H1 (cell line): ENCODE data around the gene HIP1. TPM values are rescaled to one million over a fixed set of nuclear protein-coding genes. Genes with fewer than 3 reads are reported as not detected.
"Not testable (repeated sequence)": the region's sequence is repeated elsewhere in the genome, so short reads cannot be mapped to it uniquely, and the experiment has no call there.

Source experiments
- CTCF ChIA-PET: fragments of 300-600 bp; sonication (Branson Sonifier 250); formaldehyde crosslinking; loops from one replicate; lab custom pipeline; 2021; ENCODE audit not compliant: partially characterized antibody; lab: Charles Lee
- POLR2A ChIA-PET: fragments of 300-600 bp; sonication (Branson Sonifier 250); formaldehyde crosslinking; loops from one replicate; lab custom pipeline; 2021; ENCODE audit warnings: inconsistent platforms; ENCODE audit not compliant: partially characterized antibody; lab: Charles Lee
- DNase-seq, 2 experiments: peaks; one replicate each; pipeline versions ENCODE4 v3.0.0 to v3.0.0-alpha.2; 2010 to 2022; ENCODE audit warnings: low spot score in 2 of 2, low read depth in 1 of 2, mixed read lengths in 1 of 2
- FAIRE-seq: peaks from 2 replicates; lab custom pipeline; 2011; peaks lifted over from hg19 to GRCh38; lab: Jason Lieb, UNC
- H2AFZ ChIP-seq: 2 replicates; pipeline ENCODE4 v1.8.1; 2012; ENCODE audit warnings: low read length, inconsistent platforms
- H2AK5ac ChIP-seq: 2 replicates; pipeline ENCODE4 v1.6.1; 2013; ENCODE audit warnings: low read depth, low read length
- H2BK120ac ChIP-seq: replicated peaks from 2 replicates; pipeline ENCODE3; 2013; ENCODE audit warnings: low read depth, low read length, inconsistent platforms
- H2BK12ac ChIP-seq: 2 replicates; pipeline ENCODE4 v1.6.1; 2013; ENCODE audit warnings: low read depth, low read length
- H2BK15ac ChIP-seq: 2 replicates; pipeline ENCODE4 v1.6.1; 2013; ENCODE audit warnings: low read length
- H2BK20ac ChIP-seq: 2 replicates; pipeline ENCODE4 v1.6.1; 2013; ENCODE audit warnings: low read length
- H2BK5ac ChIP-seq: 2 replicates; pipeline ENCODE4 v1.6.1; 2013; ENCODE audit warnings: low read depth, low read length
- H3K14ac ChIP-seq: 2 replicates; pipeline ENCODE4 v1.6.1; 2013; ENCODE audit warnings: inconsistent platforms; ENCODE audit not compliant: insufficient read length
- H3K18ac ChIP-seq: 2 replicates; pipeline ENCODE4 v1.6.1; 2013; ENCODE audit warnings: low read length; ENCODE audit errors: extremely low read depth
- H3K23ac ChIP-seq: 2 replicates; pipeline ENCODE4 v1.6.1; 2013; ENCODE audit warnings: inconsistent platforms; ENCODE audit not compliant: insufficient read length
- H3K23me2 ChIP-seq: 2 replicates; pipeline ENCODE4 v1.6.1; 2013; ENCODE audit warnings: low read depth, low read length
- H3K27ac ChIP-seq: 2 replicates; pipeline ENCODE4 v1.6.1; 2011; ENCODE audit warnings: low read depth, low read length, inconsistent platforms
- H3K27me3 ChIP-seq, 4 experiments: replicated peaks in 1 of 4; 1 replicate in 1 of 4; 2 replicates in 3 of 4; pipeline versions ENCODE4 v1.6.1 to v1.8.1; 2011 to 2013; ENCODE audit warnings: low read length in 3 of 4, mild to moderate bottlenecking in 3 of 4, inconsistent platforms in 2 of 4, mixed read lengths in 2 of 4, moderate library complexity in 1 of 4; ENCODE audit not compliant: control insufficient read depth in 3 of 4, insufficient read depth in 3 of 4; ENCODE audit errors: extremely low read depth in 1 of 4
- H3K36me3 ChIP-seq, 4 experiments: 2 replicates each; pipeline versions ENCODE4 v1.6.1 to v1.8.1; 2011 to 2013; ENCODE audit warnings: mild to moderate bottlenecking in 4 of 4, low read length in 3 of 4, moderate library complexity in 2 of 4, control low read depth in 1 of 4, inconsistent platforms in 1 of 4; ENCODE audit not compliant: insufficient read depth in 4 of 4, control insufficient read depth in 2 of 4
- H3K4ac ChIP-seq: replicated peaks from 2 replicates; pipeline ENCODE3; 2013; ENCODE audit warnings: low read length, low read depth, mixed read lengths, inconsistent platforms; ENCODE audit not compliant: insufficient read length
- H3K4me1 ChIP-seq, 4 experiments: replicated peaks in 1 of 4; 1 replicate in 1 of 4; 2 replicates in 3 of 4; pipeline versions ENCODE4 v1.6.1 to v1.8.1; 2011 to 2013; ENCODE audit warnings: low read length in 3 of 4, inconsistent platforms in 2 of 4, mixed read lengths in 1 of 4; ENCODE audit not compliant: insufficient read depth in 4 of 4, control insufficient read depth in 3 of 4
- H3K4me2 ChIP-seq, 2 experiments: 2 replicates each; pipeline versions ENCODE4 v1.6.1 to v1.8.1; 2011 to 2013; ENCODE audit warnings: low read depth in 2 of 2, low read length in 2 of 2, control low read depth in 1 of 2, inconsistent platforms in 1 of 2, mild to moderate bottlenecking in 1 of 2; ENCODE audit not compliant: insufficient read depth in 1 of 2
- H3K4me3 ChIP-seq, 4 experiments: fragments of 200-600, 300-600 bp in 1 of 4; sonication (generic), shearing (Covaris generic), sonication (Bioruptor Twin) in 1 of 4; 2 replicates each; pipeline versions ENCODE4 v1.5.1 to v1.8.1; 2011 to 2016; ENCODE audit warnings: low read length in 4 of 4, low read depth in 3 of 4, control low read depth in 2 of 4, inconsistent platforms in 2 of 4, mild to moderate bottlenecking in 2 of 4, mixed read lengths in 1 of 4, moderate library complexity in 1 of 4; ENCODE audit not compliant: insufficient read depth in 2 of 4; ENCODE audit errors: extremely low read depth in 1 of 4
- H3K56ac ChIP-seq: replicated peaks from 2 replicates; pipeline ENCODE3; 2013; ENCODE audit warnings: low read depth, mild to moderate bottlenecking, mixed read lengths, low read length, inconsistent platforms; ENCODE audit not compliant: insufficient read length
- H3K79me1 ChIP-seq: 2 replicates; pipeline ENCODE4 v1.6.1; 2013; ENCODE audit warnings: low read depth, low read length, control low read depth
- H3K79me2 ChIP-seq, 2 experiments: 2 replicates each; pipeline versions ENCODE4 v1.6.1 to v1.8.1; 2012 to 2013; ENCODE audit warnings: low read length in 2 of 2, mild to moderate bottlenecking in 2 of 2, inconsistent platforms in 1 of 2; ENCODE audit not compliant: insufficient read depth in 2 of 2, control insufficient read depth in 1 of 2
- H3K9ac ChIP-seq, 4 experiments: replicated peaks in 1 of 4; 1 replicate in 1 of 4; 2 replicates in 3 of 4; pipeline versions ENCODE4 v1.6.1 to v1.8.1; 2011 to 2013; ENCODE audit warnings: low read depth in 3 of 4, low read length in 3 of 4, control low read depth in 2 of 4, mild to moderate bottlenecking in 2 of 4, moderate library complexity in 2 of 4, inconsistent platforms in 1 of 4; ENCODE audit errors: extremely low read depth in 1 of 4
- H3K9me3 ChIP-seq, 2 experiments: 2 replicates each; pipeline versions ENCODE4 v1.6.1 to v1.8.1; 2012 to 2013; ENCODE audit warnings: mild to moderate bottlenecking in 2 of 2, moderate library complexity in 2 of 2, control low read depth in 1 of 2, inconsistent platforms in 1 of 2, low read depth in 1 of 2, low read length in 1 of 2, mixed read lengths in 1 of 2; ENCODE audit not compliant: insufficient read depth in 2 of 2
- H4K20me1 ChIP-seq, 2 experiments: replicated peaks in 1 of 2; 2 replicates each; pipeline versions ENCODE3 to v1.8.1; 2011 to 2013; ENCODE audit warnings: inconsistent platforms in 2 of 2, low read length in 2 of 2, mild to moderate bottlenecking in 1 of 2; ENCODE audit not compliant: insufficient read depth in 2 of 2, control insufficient read depth in 1 of 2
- H4K5ac ChIP-seq: 2 replicates; pipeline ENCODE4 v1.6.1; 2013; ENCODE audit warnings: low read length, low read depth, mixed read lengths, inconsistent platforms; ENCODE audit not compliant: insufficient read length
- H4K8ac ChIP-seq: 2 replicates; pipeline ENCODE4 v1.8.0; 2013; ENCODE audit warnings: mild to moderate bottlenecking, moderate library complexity, low read length, inconsistent platforms; ENCODE audit not compliant: insufficient read depth; ENCODE audit errors: extremely low read depth
- H4K91ac ChIP-seq: replicated peaks from 2 replicates; pipeline ENCODE3; 2013; ENCODE audit warnings: low read length, mixed read lengths, inconsistent platforms; ENCODE audit not compliant: insufficient read length
- WGBS, 2 experiments: shearing (Covaris generic) in 1 of 2; methylation state at CpG; one replicate each; pipeline versions ENCODE4 v1.1.6 to v1.1.7; 2013 to 2015; ENCODE audit warnings: low lambda C conversion rate in 2 of 2, mixed read lengths in 2 of 2, inconsistent platforms in 1 of 2, low coverage in 1 of 2, missing lambda C conversion rate in 1 of 2; ENCODE audit not compliant: insufficient replicate concordance in 2 of 2, insufficient coverage in 1 of 2, insufficient read length in 1 of 2; ENCODE audit errors: extremely low coverage in 1 of 2, missing lambda C conversion rate in 1 of 2; 5-methylcytosine and 5-hydroxymethylcytosine counted together
- polyA plus RNA-seq, 7 experiments: library from polyadenylated mRNA; depleted of rRNA in 3 of 7; stranded (reverse) in 5 of 7; unstranded in 2 of 7; fragments of >200 nt in 5 of 7; fragments of 200-250 nt in 2 of 7; gene quantifications; 1 replicate in 5 of 7; 2 replicates in 1 of 7; 4 replicates in 1 of 7; pipeline versions ENCODE4 v1.2.1 to v1.2.3, GENCODE V29; 2011 to 2013; ENCODE audit warnings: missing spikeins in 2 of 7, mixed read lengths in 2 of 7
- total RNA-seq: library from RNA; stranded (reverse); fragmentation: NEBNext Ultra II Directional; extraction: Animal tissue kit (Norgen Biotek cat#: 25700); gene quantifications from 2 replicates; pipeline ENCODE4 v1.2.1, GENCODE V29; 2021

The HIP1 gene
- total and polyA plus RNA-seq, 2 of the 8 experiments (the other 6 are each of a cell fraction or from before 2014, with no cell fraction given) = 51.8 to 108 TPM

GRCh38 chr7:75509033-75509432, 229.7 kb downstream of the HIP1 start:
- H4K5ac ChIP-seq, H3K4me1 ChIP-seq, H2AK5ac ChIP-seq, H3K14ac ChIP-seq, H3K79me2 ChIP-seq, H3K4me2 ChIP-seq, H3K27ac ChIP-seq, H2BK120ac ChIP-seq, DNase-seq, H3K23ac ChIP-seq, FAIRE-seq, H2BK12ac ChIP-seq, H3K36me3 ChIP-seq, H2AFZ ChIP-seq, H3K79me1 ChIP-seq, H2BK20ac ChIP-seq, H3K27me3 ChIP-seq, H3K4me3 ChIP-seq, H3K9me3 ChIP-seq, H4K91ac ChIP-seq, H3K4ac ChIP-seq, H2BK15ac ChIP-seq, H3K9ac ChIP-seq, H2BK5ac ChIP-seq, H3K23me2 ChIP-seq, H4K8ac ChIP-seq, H3K18ac ChIP-seq, H4K20me1 ChIP-seq, H3K56ac ChIP-seq, CTCF ChIA-PET, POLR2A ChIA-PET: not testable (repeated sequence)
- WGBS, 2 experiments = 100% methylated on average over 2 of the region's 4 CpGs; no CpG with 5 or more reads in 1 of the 2 experiments

GRCh38 chr7:75492020-75492419, 246.7 kb downstream of the HIP1 start, which contains the start of gene SPDYE5:
SPDYE5 (plus strand) TSS chr7:75492320; CDS start chr7:75494048, 1,728 bp downstream.
- H3K27ac ChIP-seq, H2AFZ ChIP-seq, H2AK5ac ChIP-seq, H3K4me2 ChIP-seq, H3K23ac ChIP-seq, H4K5ac ChIP-seq, H2BK5ac ChIP-seq, H3K79me1 ChIP-seq, H3K79me2 ChIP-seq, CTCF ChIA-PET, H2BK12ac ChIP-seq, H2BK20ac ChIP-seq, H3K4me3 ChIP-seq, FAIRE-seq, H4K20me1 ChIP-seq, H3K36me3 ChIP-seq, H3K56ac ChIP-seq, H4K91ac ChIP-seq, H2BK120ac ChIP-seq, DNase-seq, H4K8ac ChIP-seq, H3K4ac ChIP-seq, H3K14ac ChIP-seq, H3K4me1 ChIP-seq, H3K9ac ChIP-seq, H3K9me3 ChIP-seq, H2BK15ac ChIP-seq, H3K27me3 ChIP-seq, H3K23me2 ChIP-seq, POLR2A ChIA-PET, H3K18ac ChIP-seq: not testable (repeated sequence)
- WGBS, 2 experiments = 95% methylated on average over 4 of the region's 6 CpGs; no CpG with 5 or more reads in 1 of the 2 experiments
